Measurements from ENCODE around the gene KLHL11.
A peak's percentile ranks its signal among the peaks of the same experiment; 100 is the strongest.
"Not testable (repeated sequence)": the region's sequence is repeated elsewhere in the genome, so short reads cannot be mapped to it uniquely, and the experiment has no call there.

The KLHL11 gene

DNA sequence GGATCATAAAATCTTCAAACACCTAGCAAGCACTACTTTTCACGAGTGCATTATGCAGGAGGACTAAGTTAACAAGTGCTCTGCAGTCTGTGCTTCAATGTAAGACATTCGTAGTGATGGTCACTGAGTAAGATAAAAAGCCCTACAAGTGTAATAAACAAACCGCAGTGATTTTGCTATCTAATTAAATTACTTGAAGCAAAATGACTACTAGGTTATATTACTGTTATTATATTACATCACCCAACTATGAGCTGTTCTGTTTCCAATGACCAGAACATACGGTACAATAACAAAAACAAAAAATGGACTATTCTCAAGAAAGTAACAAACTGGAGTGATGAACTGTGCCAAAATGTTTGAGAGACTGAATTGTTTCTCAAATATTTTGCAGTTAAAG is 16.4 kb downstream of the KLHL11 start:
- no peak for TF ChIP-seq ZFX (IDR thresholded peaks at IDR 0.05)
- TF ChIP-seq, protein P1, sequence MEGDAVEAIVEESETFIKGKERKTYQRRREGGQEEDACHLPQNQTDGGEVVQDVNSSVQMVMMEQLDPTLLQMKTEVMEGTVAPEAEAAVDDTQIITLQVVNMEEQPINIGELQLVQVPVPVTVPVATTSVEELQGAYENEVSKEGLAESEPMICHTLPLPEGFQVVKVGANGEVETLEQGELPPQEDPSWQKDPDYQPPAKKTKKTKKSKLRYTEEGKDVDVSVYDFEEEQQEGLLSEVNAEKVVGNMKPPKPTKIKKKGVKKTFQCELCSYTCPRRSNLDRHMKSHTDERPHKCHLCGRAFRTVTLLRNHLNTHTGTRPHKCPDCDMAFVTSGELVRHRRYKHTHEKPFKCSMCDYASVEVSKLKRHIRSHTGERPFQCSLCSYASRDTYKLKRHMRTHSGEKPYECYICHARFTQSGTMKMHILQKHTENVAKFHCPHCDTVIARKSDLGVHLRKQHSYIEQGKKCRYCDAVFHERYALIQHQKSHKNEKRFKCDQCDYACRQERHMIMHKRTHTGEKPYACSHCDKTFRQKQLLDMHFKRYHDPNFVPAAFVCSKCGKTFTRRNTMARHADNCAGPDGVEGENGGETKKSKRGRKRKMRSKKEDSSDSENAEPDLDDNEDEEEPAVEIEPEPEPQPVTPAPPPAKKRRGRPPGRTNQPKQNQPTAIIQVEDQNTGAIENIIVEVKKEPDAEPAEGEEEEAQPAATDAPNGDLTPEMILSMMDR (conservative IDR thresholded peaks at IDR 0.05): no peak
- H3K27ac ChIP-seq: no peak overlapping the region

DNA sequence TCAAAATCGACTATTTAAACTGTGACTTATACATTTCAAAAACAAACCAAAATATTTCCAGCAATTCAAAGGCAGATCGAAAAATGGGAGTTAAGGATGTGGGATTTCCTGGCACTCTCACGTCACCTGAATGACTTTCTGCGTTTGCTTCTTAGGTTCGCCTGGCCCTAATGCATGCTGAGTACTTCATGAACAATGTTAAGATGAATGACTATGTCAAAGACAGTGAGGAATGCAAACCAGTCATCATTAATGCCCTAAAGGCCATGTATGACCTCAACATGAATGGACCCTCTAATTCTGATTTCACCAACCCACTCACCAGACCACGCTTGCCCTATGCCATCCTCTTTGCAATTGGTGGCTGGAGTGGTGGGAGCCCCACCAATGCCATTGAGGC is 20.3 kb downstream of the KLHL11 start:
- no peak overlapping the region for H3K27ac ChIP-seq
- TF ChIP-seq ZFX (IDR thresholded peaks at IDR 0.05): no peak
- TF ChIP-seq, protein P1 (conservative IDR thresholded peaks at IDR 0.05): no peak

DNA sequence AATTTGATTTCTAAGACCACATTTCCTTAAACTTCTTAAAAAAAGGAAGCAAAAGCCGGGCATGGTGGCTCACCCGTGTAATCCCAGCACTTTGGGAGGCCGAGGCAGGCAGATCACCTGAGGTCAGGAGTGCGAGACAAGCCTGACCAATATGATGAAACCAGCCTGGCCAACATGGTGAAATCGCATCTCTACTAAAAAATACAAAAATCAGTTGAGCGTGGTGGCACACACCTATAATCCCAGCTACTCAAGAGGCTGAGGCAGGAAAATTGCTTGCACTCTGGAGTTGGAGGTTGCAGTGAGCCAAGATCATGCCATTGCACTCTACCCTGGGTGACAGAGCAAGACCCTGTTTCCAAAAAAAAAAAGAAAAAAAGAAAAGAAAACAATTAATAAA is 24.4 kb downstream of the KLHL11 start:
- not testable (repeated sequence) for H3K27ac ChIP-seq

DNA sequence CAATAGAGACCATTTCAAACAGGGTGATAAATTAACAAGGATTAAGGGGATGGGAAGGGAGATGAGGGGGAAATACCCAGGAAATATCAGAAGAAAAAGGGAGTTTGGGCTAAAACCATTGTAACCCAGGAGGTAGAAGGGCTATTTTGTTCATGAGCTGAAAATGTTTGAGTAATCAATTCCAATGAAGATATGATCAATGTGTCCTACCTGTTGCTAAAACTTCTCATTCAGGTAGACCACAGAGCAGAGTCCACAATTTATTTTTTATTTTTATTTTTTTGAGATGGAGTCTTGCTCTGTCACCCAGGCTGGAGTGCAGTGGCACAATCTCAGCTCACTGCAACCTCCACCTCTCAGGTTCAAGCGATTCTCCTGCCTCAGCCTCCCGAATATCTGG is 25.8 kb downstream of the KLHL11 start:
- H3K27ac ChIP-seq: not testable (repeated sequence)

DNA sequence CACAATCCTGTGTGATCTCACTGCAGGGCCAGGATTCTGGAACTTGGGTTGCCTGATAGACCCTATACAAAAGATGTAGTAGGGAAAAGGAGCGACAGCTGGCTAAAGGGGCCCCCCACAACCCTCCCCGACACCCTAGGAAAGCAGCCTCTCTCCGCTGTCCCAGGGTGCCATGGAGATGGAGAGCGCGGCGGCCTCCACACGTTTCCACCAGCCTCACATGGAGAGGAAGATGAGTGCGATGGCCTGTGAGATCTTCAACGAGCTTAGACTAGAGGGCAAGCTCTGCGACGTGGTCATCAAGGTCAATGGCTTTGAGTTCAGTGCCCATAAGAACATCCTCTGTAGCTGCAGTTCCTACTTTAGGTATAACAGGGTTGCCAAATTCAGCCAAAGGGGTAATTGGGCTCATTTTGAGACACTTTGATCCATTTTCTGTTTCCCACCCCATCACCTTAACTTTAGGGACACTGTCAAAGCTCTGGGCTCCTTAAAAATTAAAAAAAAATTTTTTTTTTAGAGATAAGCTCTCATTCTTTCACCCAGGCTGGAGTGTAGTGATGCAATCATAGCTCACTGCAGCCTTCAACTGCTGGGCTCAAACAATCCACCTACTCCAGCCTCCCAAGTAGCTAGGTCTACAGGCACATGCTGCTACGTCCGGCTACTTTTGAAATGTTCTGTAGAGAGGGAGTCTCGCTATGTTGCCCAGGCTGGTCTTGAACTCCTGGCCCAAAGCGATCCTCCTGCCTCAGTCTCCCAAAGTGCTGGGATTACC is 27.3 kb downstream of the KLHL11 start, which contains the start of gene KLHL10:
Gene KLHL10 (plus strand): TSS at position 65 of the 778 bp plus-strand sequence. CDS start 108 bp downstream, at position 173.
- TF ChIP-seq, protein P1 (conservative IDR thresholded peaks at IDR 0.05): no peak
- no peak for TF ChIP-seq ZFX (IDR thresholded peaks at IDR 0.05)
- peak within 1 kb of the TSS; percentile 91 for H3K27ac ChIP-seq

DNA sequence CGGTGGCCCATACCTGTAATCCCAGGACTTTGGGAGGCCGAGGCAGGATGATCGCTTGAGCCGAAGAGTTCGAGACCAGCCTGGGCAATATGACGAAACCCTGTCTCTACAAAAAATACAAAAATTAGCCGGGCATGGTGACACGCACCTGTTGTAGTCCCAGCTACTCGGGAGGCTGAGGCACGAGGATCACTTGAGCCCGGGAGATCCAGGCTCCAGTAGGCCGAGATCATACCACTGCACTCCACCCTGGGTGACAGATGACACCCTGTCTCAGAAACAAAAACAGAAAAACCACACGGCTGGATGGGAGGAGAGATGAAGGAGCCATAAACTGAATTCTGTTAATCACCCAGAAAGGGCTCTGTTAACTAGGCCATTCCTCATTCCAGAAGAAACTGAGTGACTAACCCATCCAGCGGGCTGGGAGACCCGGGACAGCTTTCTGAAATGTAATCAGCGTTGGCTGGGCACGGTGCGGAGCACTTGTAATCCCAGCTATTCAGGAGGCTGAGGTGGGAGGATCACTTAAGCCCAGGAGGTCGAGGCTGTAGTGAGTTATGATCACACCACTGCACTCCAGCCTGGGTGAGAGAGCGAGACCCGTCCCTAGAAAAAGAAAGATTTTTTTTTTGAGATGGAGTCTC is 28.6 kb downstream of the KLHL11 start:
- peak overlapping the region; percentile 91 for H3K27ac ChIP-seq
- TF ChIP-seq ZFX (IDR thresholded peaks at IDR 0.05): no peak
- TF ChIP-seq, protein P1 (conservative IDR thresholded peaks at IDR 0.05): no peak

DNA sequence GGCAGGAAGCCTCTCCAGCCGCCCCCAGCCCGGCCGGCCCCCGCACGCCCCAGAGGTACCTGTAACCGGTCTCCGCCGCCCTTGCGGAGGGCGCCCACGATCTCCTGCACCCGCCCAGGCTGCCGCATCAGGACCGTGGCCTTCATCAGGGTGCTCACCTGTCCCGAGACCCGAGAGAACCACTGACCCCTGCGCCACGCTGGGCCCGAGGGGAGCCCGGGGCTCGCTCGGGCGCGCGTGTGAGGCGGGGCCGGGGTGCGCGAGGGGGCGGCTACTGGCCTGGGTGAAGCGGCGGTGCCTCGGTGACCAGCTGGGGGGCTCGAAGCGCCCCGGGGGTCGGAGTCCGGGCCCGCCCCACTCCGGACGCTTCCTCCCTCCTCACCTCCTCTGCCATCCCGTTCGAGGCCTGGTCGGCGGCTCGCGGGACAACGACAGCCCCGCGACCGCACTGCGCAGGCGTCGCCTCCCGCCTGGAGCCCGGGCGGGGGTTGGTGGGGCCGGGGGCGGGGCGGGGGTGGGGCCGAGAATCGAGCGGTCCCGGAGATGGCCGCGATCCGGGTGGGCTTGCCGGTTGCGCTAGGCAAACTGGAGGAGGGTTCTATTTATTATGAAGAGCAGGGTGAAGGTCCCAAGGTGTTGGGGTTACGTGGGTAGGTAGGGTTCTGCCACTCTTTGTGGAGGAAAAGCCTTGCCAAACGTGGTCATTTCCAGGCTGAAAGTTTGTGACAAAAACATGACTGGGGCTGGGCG is 29.2 kb downstream of the KLHL11 start, which contains the start of gene NT5C3B:
Gene NT5C3B (minus strand): TSS at position 433 of the 750 bp plus-strand sequence. CDS start 39 bp downstream, at position 394.
- H3K27ac ChIP-seq: peak within 1 kb of the TSS; percentile 91
- TF ChIP-seq, protein P1 (conservative IDR thresholded peaks at IDR 0.05): no peak
- peak; percentile 94 for TF ChIP-seq ZFX (IDR thresholded peaks at IDR 0.05)

DNA sequence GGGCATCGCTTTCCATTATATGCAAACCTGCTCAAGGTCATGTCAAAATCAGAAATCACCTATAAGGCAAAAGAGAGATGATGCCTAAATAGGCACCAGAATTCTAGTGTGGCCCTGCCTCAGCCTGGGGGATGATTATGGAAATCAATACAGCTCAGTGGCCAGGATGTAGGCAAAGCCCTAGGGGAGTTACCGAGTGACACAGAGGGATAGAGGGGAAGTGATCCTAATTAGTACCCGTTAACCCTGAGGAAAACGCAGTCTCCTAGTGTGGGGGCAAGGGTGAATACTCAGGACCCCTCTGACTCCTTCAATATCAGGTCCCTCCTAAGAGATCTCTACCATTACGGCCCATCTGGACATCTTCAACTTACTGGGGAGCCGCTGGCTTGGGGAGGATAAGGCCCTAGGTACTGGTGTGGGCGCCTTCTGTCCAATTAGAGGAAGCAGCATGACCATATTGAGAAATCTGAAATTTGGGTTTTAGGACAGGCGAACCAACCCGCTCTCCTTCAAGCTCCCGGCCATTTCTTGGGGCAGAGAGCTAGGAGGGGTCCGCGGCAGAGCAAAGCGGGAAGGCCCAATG is 29.9 kb downstream of the KLHL11 start:
- peak overlapping the region; percentile 91 for H3K27ac ChIP-seq
- TF ChIP-seq ZFX (IDR thresholded peaks at IDR 0.05): no peak
- TF ChIP-seq, protein P1 (conservative IDR thresholded peaks at IDR 0.05): no peak

DNA sequence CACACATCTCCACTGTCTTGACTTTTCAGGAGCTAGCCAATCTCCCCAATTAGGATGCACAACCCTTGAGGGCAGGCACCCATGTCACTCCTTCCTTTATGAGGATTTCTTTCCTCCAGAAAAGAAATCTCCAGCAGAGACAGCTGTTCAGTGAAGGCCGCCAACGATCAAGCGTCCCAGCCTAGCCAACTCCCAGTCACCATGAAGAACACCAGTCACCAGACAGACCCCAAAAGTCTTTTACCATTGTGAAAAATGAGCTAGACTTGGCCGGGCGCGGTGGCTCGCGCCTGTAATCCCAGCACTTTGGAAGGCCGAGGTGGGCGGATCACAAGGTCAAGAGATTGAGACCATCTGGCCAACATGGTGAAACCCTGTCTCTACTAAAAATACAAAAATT is 35.3 kb downstream of the KLHL11 start:
- not testable (repeated sequence) for H3K27ac ChIP-seq

Measured in C4-2B (cell line).